Neural crest cell (in vitro differentiated cells): ENCODE measurements around the gene ZFAND5. TPM values are rescaled to one million over a fixed set of nuclear protein-coding genes. Genes with fewer than 3 reads are reported as not detected.

Source experiments
- DNase-seq: peaks from one replicate; pipeline ENCODE4 v3.0.0; 2021; ENCODE audit warnings: low read depth, mixed read lengths, low spot score
- H3K27ac Mint-ChIP-seq: one replicate; pipeline ENCODE4 v1.8.0; 2021; ENCODE audit warnings: mild to moderate bottlenecking, mixed read lengths; ENCODE audit not compliant: unreplicated experiment
- H3K27me3 Mint-ChIP-seq: 2 replicates; pipeline ENCODE4 v1.8.0; 2021; ENCODE audit warnings: low read depth, mild to moderate bottlenecking, mixed read lengths
- H3K36me3 Mint-ChIP-seq: 2 replicates; pipeline ENCODE4 v1.8.0; 2021; ENCODE audit warnings: low read depth, mild to moderate bottlenecking, mixed read lengths
- H3K4me1 Mint-ChIP-seq: 2 replicates; pipeline ENCODE4 v1.8.0; 2021; ENCODE audit warnings: mixed read lengths
- H3K4me3 Mint-ChIP-seq: one replicate; pipeline ENCODE4 v1.8.0; 2021; ENCODE audit warnings: mild to moderate bottlenecking, mixed read lengths
- H3K9me3 Mint-ChIP-seq: 2 replicates; pipeline ENCODE4 v1.8.0; 2021; ENCODE audit warnings: mixed read lengths
- CTCF ChIP-seq: fragments of 200-600 bp; sonication (generic); conservative IDR thresholded peaks from 2 replicates; pipeline ENCODE4 v1.5.0; 2021; ENCODE audit warnings: antibody characterized with exemption, mild to moderate bottlenecking
- total RNA-seq: library from RNA; stranded (reverse); gene quantifications from 2 replicates; pipeline ENCODE4 v1.2.1, GENCODE V29; 2021

The ZFAND5 gene
- total RNA-seq, 1 donor from 2014 or later = 201 TPM

GRCh38 chr9:72315510-72316311 is 49.3 kb downstream of the ZFAND5 start:
- TF ChIP-seq CTCF = no peak
- Mint-ChIP-seq H3K27me3 (peaks cover 4% of the 10 kb centered on the region), H3K9me3 (no peaks in the 10 kb centered on the region), H3K4me3 (no peak overlapping the region), H3K36me3 (no peaks in the 10 kb centered on the region), H3K4me1 (peaks cover 13% of the 10 kb centered on the region), H3K27ac (no peak overlapping the region)
- DNase-seq = no peak

- Mint-ChIP-seq H3K27me3 (peaks cover 4% of the 10 kb centered on the region), H3K4me3 (no peak overlapping the region), H3K27ac (no peak overlapping the region), H3K4me1 (peaks cover 13% of the 10 kb centered on the region), H3K36me3 (no peaks in the 10 kb centered on the region), H3K9me3 (no peaks in the 10 kb centered on the region)
- TF ChIP-seq CTCF = no peak
- no peak for DNase-seq
These were observed 49.9 kb downstream of the ZFAND5 start for GRCh38 chr9:72315089-72315509.

GRCh38 chr9:72313507-72313906 is 51.5 kb downstream of the ZFAND5 start:
- Mint-ChIP-seq H3K27me3 (peaks cover 4% of the 10 kb centered on the region), H3K4me3 (no peak overlapping the region), H3K4me1 (peaks cover 13% of the 10 kb centered on the region), H3K36me3 (no peaks in the 10 kb centered on the region), H3K27ac (no peak overlapping the region), H3K9me3 (no peaks in the 10 kb centered on the region)
- no peak for TF ChIP-seq CTCF
- no peak for DNase-seq

GRCh38 chr9:72312386-72312987 is 52.5 kb downstream of the ZFAND5 start:
- H3K27me3 Mint-ChIP-seq = peaks cover 4% of the 10 kb centered on the region
- no peak overlapping the region for H3K4me3 Mint-ChIP-seq
- H3K36me3 Mint-ChIP-seq = no peaks in the 10 kb centered on the region

More at GRCh38 chr9:72312386-72312987, 52.5 kb downstream of the ZFAND5 start:
- Mint-ChIP-seq H3K9me3 (no peaks in the 10 kb centered on the region), H3K4me1 (peaks cover 13% of the 10 kb centered on the region), H3K27ac (no peak overlapping the region)
- TF ChIP-seq CTCF = no peak
- DNase-seq = no peak
